Left kidney (tissue), 1 donor: ENCODE results near the gene RETNLB. TPM values are rescaled to one million over a fixed set of nuclear protein-coding genes. Genes with fewer than 3 reads are reported as not detected.

Experiments
- polyA plus RNA-seq: library from polyadenylated mRNA; unstranded; fragments of 120-200 nt; gene quantifications from one replicate; pipeline ENCODE4 v1.2.1, GENCODE V29; 2013; ENCODE audit not compliant: insufficient read length

RETNLB gene
- polyA plus RNA-seq, 1 donor: not detected

Other genes starting within 250 kb of the RETNLB start
- 0.63 TPM for gene MYH15, start 246.8 kb downstream of the RETNLB start, polyA plus RNA-seq
- gene CIP2A, start 168.0 kb downstream of the RETNLB start, polyA plus RNA-seq: 28.5 TPM
- gene DZIP3, start 167.7 kb downstream of the RETNLB start, polyA plus RNA-seq: 43.6 TPM
- not detected for gene TRAT1, start 65.4 kb upstream of the RETNLB start, polyA plus RNA-seq
- gene GUCA1C, start 196.5 kb upstream of the RETNLB start, polyA plus RNA-seq: 0.52 TPM